Hematopoietic multipotent progenitor cell treated with erythropoietin and hydrocortisone succinate and interleukin-3 and kit ligand, for 17 days (in vitro differentiated cells): ENCODE measurements around the gene NIPAL3.

ENCODE experiments used
- DNase-seq: peaks from one replicate; pipeline ENCODE4 v3.0.0-alpha.2; 2015; ENCODE audit warnings: low spot score

The NIPAL3 gene

GRCh38 chr1:24415334-24415909 is at the start of gene NIPAL3:
TSS of gene NIPAL3 (plus strand) at chr1:24415802. CDS start at chr1:24419548, 3,746 bp downstream.
- DNase-seq: peak; percentile 99

DNA sequence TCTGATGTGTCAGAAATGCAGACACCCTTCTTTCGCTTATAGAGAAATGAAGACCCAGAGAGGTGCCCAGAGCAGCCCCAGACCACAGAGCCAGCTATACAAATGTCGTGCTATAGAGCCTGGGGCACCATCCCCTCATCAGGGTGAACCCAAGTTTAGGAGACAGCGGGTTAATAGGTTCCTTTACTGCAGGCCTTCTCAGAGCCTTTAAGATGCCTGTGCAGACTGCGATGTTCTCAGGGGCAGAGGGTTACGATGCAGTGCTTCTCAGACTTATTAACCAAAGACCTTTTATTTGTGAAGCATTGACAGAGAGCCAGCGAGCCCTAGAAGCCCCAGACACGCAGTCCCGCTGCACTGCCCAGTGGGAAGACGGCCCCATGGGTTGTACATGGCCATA is 48.9 kb upstream of the NIPAL3 start:
- DNase-seq: no peak

GRCh38 chr1:24369199-24369598 is 46.4 kb upstream of the NIPAL3 start:
- DNase-seq: no peak

DNA sequence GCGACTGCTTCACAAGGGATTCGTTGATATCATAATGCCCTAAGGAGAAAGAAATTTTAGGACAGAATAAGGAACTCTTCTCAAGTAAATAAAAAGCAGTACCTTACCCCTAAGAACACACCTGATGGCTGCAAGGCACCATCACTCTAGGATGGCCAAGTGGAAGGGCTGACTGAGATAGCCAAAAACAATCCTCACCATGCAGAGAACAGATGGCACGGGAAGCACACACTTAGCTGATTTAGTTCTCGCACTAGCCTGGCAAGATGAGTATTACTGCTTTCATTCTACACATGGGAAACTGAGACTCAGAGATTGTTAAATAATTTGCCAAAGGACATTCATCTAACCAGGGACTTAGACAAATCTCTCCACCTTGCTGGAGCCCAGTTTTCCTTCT is 45.8 kb upstream of the NIPAL3 start:
- no peak for DNase-seq

DNA sequence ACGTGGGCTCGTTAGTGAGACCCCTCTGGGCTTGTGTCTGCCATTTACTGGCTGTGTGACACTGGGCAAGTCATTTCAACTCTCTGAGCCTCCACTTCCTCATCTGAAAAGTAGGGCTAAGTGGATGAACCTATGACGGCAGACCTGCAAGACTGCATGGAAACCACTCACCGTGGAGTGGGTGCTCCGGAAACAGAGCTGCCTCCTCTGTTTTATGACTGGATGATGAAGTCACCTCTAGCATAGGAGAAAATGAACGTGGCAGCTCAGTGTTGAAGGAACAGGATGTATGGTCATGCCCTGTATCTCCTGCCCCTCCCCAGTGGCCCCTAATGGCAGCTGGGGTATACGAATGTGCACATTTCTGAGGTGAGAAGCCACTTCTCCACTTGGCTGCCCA is 42.6 kb upstream of the NIPAL3 start:
- no peak for DNase-seq

DNA sequence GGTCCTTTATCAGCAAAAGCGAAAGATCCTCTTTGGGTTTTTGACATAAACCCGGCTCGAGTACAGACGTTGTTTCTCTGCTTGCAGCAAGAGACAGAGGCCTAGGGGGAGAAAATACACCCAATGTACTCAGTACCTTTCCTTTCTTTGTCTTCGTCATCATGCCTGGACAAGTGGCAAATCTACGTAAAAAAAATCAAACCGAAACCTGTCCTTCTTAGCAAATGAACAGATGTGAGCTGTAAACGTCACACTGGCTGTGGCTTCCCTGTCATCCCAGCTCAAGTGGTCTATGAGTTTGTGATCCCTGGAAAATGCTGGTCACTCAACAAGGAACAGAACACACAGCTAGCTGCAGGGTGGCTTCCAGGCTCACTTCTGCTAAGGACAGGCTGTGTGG is 41.9 kb upstream of the NIPAL3 start:
- DNase-seq: no peak

GRCh38 chr1:24374891-24375786 is 40.5 kb upstream of the NIPAL3 start:
- no peak for DNase-seq

DNA sequence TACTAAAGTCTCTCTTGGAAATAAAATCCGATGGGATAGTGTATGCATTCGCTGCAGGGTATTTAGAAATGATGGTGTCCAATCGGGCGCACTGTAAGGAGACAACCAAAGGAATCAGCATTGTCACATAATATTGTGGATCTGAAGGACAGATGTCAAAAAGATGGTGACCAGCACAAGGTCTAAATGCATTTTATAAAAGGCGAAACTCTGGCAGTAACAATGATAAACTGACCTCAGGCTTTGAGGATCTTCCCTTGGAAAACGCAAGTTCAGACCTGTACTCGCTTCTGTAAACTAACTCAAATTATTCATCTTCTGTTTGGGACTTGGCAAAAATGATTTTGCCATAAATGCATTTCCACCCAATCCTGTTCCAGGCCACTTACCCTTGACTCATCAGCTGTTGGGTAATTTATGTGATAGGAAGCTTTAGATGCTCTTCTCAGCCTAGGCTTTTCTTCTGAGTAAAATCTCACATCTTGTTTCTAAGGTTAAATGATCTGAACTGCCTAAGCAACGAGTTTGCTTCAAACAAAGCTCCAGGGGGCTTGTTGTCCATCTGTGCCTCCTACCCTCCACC is 35.8 kb upstream of the NIPAL3 start:
- no peak for DNase-seq

GRCh38 chr1:24380508-24380907 is 35.1 kb upstream of the NIPAL3 start:
- DNase-seq: no peak

DNA sequence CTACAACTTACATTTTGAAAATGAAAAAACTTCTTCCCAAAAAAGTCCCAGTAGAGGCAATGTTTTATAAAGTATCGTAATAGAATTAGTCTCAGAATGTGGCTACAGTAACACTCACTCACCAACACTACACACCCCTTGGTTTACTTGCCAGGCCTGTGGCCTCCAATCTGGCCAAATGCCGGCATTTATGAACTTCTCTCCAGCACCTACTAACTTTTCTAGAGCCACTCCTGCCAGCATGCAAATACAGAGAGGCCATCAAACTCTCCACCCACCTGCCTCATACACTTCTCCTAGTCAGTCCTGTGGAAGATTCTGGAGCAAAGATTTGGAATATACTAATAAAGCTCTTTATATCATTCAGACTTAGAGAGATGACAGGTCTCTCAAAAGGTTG is 34.3 kb upstream of the NIPAL3 start:
- no peak for DNase-seq

DNA sequence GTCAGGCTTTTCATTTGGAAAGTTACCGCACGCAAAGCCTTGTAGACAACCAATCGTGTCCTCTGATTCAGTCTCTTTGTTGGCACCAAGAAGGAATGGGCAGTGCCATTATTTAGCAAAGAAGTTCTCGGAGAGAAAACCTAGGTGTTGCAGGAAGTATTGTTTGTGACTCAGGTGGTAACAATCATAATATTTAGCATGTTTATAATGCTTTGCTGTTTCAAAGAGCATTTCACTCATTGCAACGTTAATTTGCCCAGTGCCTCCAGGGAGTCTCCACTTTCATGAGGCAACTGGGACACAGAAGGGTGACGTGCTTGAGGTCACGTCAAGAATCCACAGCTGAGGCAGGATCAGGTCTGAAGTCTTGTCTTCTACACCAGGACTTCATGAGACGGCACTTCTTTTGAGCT is 33.4 kb upstream of the NIPAL3 start:
- DNase-seq: no peak

GRCh38 chr1:24383381-24383940 is 32.1 kb upstream of the NIPAL3 start:
- no peak for DNase-seq

- DNase-seq: no peak
Measured at GRCh38 chr1:24384251-24385090, 31.1 kb upstream of the NIPAL3 start.

GRCh38 chr1:24385160-24385940 is 30.3 kb upstream of the NIPAL3 start:
- peak; percentile 12 for DNase-seq

- no peak for DNase-seq
Measured at GRCh38 chr1:24386241-24386640, 29.4 kb upstream of the NIPAL3 start.

- DNase-seq: no peak
Measured at GRCh38 chr1:24386931-24387330, 28.7 kb upstream of the NIPAL3 start.

DNA sequence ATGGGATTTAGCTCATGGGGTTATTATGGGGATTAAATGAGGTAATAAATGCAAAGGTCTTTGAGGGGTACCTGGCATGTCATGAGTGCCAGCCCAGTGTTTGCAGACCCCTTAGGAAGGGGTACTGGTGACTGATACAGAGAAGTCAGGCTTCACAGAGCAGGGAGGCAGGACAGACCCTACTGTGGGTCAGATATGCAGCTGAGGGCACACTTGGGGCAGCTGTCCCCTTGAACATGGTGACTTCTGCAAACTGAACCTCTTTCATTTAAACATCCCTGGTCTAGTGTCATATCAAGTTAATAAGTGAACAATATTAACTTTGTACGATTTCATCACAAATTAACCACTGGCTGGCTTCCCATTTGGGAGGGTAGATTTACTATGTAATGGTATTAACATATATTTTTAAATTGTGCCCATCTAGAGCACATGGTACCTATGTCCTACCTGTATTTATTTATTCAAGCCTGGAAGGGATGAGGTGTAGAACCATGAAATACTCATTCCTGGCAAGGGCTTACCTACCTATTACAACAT is 27.9 kb upstream of the NIPAL3 start:
- DNase-seq: no peak

- DNase-seq: no peak
Measured at GRCh38 chr1:24388331-24388885, 27.2 kb upstream of the NIPAL3 start.

GRCh38 chr1:24389231-24389678 is 26.3 kb upstream of the NIPAL3 start:
- DNase-seq: no peak
